Right lobe of liver (tissue), 6 donors: ENCODE results near the gene TNFRSF14. TPM values are rescaled to one million over a fixed set of nuclear protein-coding genes. Genes with fewer than 3 reads are reported as not detected.

Experiments used
- ATAC-seq, 4 donors: fragments of 200-7000 bp; cut with Tn5 transposase; one replicate each; pipeline ENCODE4 v1.9.1; 2020; ENCODE audit warnings: mild to moderate bottlenecking in 4 of 4, moderate library complexity in 4 of 4
- DNase-seq, 3 donors: peaks; one replicate each; pipeline ENCODE4 v3.0.0-alpha.2; 2020
- H3K27ac ChIP-seq, 3 donors: fragments of 200-600 bp; one replicate each; pipeline ENCODE4 v1.8.0; 2022
- H3K27me3 ChIP-seq, 2 donors: fragments of 200-600 bp; one replicate each; pipeline ENCODE4 v1.8.0; 2022
- H3K36me3 ChIP-seq, 4 donors: fragments of 200-600 bp; sonication (generic) in 1 of 4; one replicate each; pipeline versions ENCODE4 v1.5.1 to v1.8.0; 2017 to 2022; ENCODE audit warnings: control low read depth in 1 of 4
- H3K4me1 ChIP-seq, 4 donors: fragments of 200-600 bp; sonication (generic) in 1 of 4; one replicate each; pipeline versions ENCODE4 v1.5.1 to v1.8.0; 2017 to 2022; ENCODE audit warnings: control low read depth in 1 of 4
- H3K4me3 ChIP-seq, 3 donors: fragments of 200-600 bp; one replicate each; pipeline ENCODE4 v1.8.0; 2022
- H3K9me3 ChIP-seq, 4 donors: fragments of 200-600 bp; sonication (generic) in 1 of 4; one replicate each; pipeline versions ENCODE4 v1.5.1 to v1.8.0; 2017 to 2022; ENCODE audit warnings: control low read depth in 1 of 4
- POLR2A ChIP-seq: fragments of 450-650 bp; IDR thresholded peaks from one replicate; pipeline ENCODE4 v1.6.1; 2017; ENCODE audit warnings: antibody characterized with exemption, mild to moderate bottlenecking
- WGBS: methylation state at CpG from one replicate; pipeline ENCODE4 v1.1.6; 2018; ENCODE audit warnings: low coverage, low lambda C conversion rate; ENCODE audit not compliant: insufficient coverage; ENCODE audit errors: missing lambda C conversion rate; 5-methylcytosine and 5-hydroxymethylcytosine counted together
- intact Hi-C, 2 donors: fragments of 100-400 bp; cut with DNase I; formaldehyde crosslinking; loops; one replicate each; pipeline versions ENCODE4 v1.11.2 to v1.14.1; 2022
- total RNA-seq, 6 experiments: library from RNA; depleted of rRNA in 2 of 6; stranded (reverse); fragments of >200 nt in 2 of 6; fragmentation: NEBNext Ultra II Directional in 3 of 6; extraction: Animal tissue kit (Norgen Biotek cat#: 25700) in 3 of 6; gene quantifications; one replicate each; pipeline versions ENCODE4 v1.1.0 to v1.2.4, GENCODE V29; 2016 to 2023
- TF ChIP-seq, protein P1 (sequence below), 4 donors: fragments of 200-600 bp in 3 of 4; fragments of 450-650 bp in 1 of 4; IDR thresholded peaks; one replicate each; pipeline versions ENCODE4 v1.5.1 to v1.8.0; 2016 to 2022; ENCODE audit warnings: antibody characterized with exemption in 4 of 4, mild to moderate bottlenecking in 2 of 4
- donor health status: DM: no; HTN: yes; CAD: no.
- donor health status: DM: no; HTN: no; CAD: no.
- donor health status: DM: no; HTN: no; CAD: no.
- donor health status: DM: no; HTN: yes; CAD: no.
- donor health status: DM: no; HTN: yes; CAD: no.

Gene TNFRSF14
- total RNA-seq, 6 experiments from 2014 or later: 31.0 to 54.8 (median 41.1) TPM

DNA sequence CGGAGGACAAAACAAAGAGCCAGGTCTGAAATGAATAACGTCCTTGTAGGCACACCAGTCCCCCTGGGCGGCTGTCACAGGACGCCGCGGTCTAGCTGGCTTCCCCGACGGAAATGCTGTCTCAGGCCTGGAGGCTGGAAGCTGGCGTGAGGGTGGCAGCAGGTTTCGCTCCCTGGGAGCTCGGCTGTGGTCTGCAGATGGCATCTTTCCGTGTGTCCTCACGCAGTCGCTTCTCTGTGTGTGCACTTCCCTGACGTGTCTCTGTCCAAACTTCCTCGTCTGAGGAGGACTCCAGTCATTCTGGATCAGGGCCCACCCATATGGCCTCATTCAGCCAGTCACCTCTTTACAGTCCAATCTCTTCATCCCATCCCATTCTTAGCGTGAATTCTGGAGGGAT lies 14.2 kb downstream of the TNFRSF14 start:
- 68% methylated on average over 4 of the region's 17 CpGs for WGBS
- DNase-seq: no peak
- intact Hi-C loops: no loop called here

DNA sequence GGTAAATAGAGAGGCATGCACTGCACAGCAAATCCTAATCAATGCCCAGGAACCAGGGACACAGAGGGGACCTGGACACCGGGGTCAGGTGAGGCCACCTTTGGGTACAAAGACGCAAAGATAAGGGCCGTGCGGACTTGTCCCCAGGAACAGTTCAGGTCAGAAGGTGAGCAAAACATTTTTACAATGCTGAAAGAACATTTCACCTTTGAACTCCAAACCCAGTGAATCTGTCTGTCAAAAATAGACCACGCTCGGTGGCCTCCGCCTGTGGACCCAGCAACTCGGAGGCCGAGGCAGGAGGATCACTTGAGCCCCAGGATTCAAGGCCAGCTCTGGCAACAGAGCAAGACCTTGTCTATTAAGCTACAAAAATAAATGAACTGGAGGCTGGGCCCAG lies 15.2 kb downstream of the TNFRSF14 start:
- intact Hi-C loops: no loop called here
- 38% methylated on average over 4 of the region's 9 CpGs for WGBS
- DNase-seq (no peak), ATAC-seq (no peak)
- H3K4me3 ChIP-seq: no peak overlapping the region
- no peaks in the 10 kb centered on the region for H3K27me3 ChIP-seq
- H3K27ac ChIP-seq: no peak overlapping the region
- no peaks in the 10 kb centered on the region for H3K36me3 ChIP-seq
- TF ChIP-seq, protein P1, sequence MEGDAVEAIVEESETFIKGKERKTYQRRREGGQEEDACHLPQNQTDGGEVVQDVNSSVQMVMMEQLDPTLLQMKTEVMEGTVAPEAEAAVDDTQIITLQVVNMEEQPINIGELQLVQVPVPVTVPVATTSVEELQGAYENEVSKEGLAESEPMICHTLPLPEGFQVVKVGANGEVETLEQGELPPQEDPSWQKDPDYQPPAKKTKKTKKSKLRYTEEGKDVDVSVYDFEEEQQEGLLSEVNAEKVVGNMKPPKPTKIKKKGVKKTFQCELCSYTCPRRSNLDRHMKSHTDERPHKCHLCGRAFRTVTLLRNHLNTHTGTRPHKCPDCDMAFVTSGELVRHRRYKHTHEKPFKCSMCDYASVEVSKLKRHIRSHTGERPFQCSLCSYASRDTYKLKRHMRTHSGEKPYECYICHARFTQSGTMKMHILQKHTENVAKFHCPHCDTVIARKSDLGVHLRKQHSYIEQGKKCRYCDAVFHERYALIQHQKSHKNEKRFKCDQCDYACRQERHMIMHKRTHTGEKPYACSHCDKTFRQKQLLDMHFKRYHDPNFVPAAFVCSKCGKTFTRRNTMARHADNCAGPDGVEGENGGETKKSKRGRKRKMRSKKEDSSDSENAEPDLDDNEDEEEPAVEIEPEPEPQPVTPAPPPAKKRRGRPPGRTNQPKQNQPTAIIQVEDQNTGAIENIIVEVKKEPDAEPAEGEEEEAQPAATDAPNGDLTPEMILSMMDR (IDR thresholded peaks at IDR 0.05): no peak
- no peak for TF ChIP-seq POLR2A
- H3K9me3 ChIP-seq: peaks cover 0 to 8% (median 0%) of the 10 kb centered on the region in 4 donors
- peaks cover 0 to 9% (median 2%) of the 10 kb centered on the region in 4 donors for H3K4me1 ChIP-seq

More for the DNA sequence above, 14.2 kb downstream of the TNFRSF14 start:
- ATAC-seq: no peak
- H3K4me3 ChIP-seq: no peak overlapping the region
- H3K27ac ChIP-seq: no peak overlapping the region
- H3K27me3 ChIP-seq: no peaks in the 10 kb centered on the region
- no peaks in the 10 kb centered on the region for H3K36me3 ChIP-seq
- no peak for TF ChIP-seq POLR2A
- TF ChIP-seq, protein P1 (IDR thresholded peaks at IDR 0.05): no peak
- peaks cover 0 to under 1% (median 0%) of the 10 kb centered on the region in 4 donors for H3K4me1 ChIP-seq
- H3K9me3 ChIP-seq: peaks cover 0 to 8% (median 0%) of the 10 kb centered on the region in 4 donors

DNA sequence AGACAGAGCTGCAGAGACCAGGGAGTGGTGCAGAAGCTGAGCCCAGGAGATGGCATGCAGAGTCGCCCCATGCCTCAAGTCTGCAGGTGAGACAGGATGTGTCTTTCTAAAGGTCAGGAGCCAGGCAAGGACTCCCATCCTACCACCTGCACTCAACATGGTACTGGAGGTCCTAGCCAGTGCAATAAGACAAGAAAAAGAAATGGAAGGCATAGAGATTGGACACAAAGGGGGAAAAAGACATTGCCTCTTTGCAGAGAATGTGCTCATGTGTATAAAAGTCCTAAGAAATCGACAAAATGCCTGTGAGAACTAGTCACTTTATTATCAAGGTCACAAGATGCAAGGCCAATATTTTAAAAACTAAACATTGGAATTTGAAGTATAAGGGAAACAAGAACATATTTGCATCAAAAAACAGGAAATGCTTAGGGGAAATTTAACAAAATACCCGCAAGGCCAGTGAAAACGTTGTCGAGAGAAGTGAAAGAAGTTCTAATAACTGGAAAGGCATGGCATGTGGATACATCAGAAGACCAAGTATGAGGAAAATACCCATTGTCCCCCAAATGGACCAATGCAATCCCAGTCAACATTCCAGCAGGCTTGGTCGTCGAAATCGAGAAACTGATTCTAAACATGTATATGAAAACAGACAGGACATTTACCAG lies 17.2 kb downstream of the TNFRSF14 start:
- Histone ChIP-seq H3K4me3 (no peak overlapping the region), H3K4me1 (peaks cover 0 to 19% (median 11%) of the 10 kb centered on the region in 4 donors), H3K27me3 (no peaks in the 10 kb centered on the region), H3K36me3 (no peaks in the 10 kb centered on the region), H3K27ac (no peak overlapping the region), H3K9me3 (peaks cover 0 to 8% (median 0%) of the 10 kb centered on the region in 4 donors)
- WGBS: 83% methylated on average over 8 of the region's 8 CpGs
- ATAC-seq: no peak
- intact Hi-C loops: no loop called here
- no peak for DNase-seq
- TF ChIP-seq, protein P1 (IDR thresholded peaks at IDR 0.05): no peak
- TF ChIP-seq POLR2A: no peak

DNA sequence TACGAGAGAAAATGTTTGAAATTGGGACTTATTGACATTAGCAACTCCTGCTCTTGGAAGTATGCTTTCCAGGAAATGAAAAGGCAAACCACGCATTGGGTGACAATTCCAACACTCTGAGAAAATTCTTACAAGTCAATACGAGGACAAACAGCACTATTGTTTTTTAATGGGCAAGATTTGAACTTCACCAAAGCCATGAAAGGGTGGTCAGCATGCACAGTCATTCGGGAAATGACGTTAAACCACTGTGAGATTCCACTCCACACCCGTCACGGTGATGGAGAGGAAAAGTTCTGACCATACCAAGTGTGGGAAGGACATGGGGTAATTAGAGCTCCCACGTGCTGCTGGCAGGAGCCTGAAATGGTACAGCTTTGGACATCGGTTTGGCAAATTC lies 18.2 kb downstream of the TNFRSF14 start:
- Histone ChIP-seq H3K27ac (no peak overlapping the region), H3K4me3 (no peak overlapping the region), H3K9me3 (peaks cover 0 to 8% (median 0%) of the 10 kb centered on the region in 4 donors), H3K27me3 (no peaks in the 10 kb centered on the region), H3K36me3 (no peaks in the 10 kb centered on the region), H3K4me1 (peaks cover 0 to 23% (median 11%) of the 10 kb centered on the region in 4 donors)
- DNase-seq (no peak), ATAC-seq (no peak)
- intact Hi-C loops: no loop called here
- 79% methylated on average over 8 of the region's 9 CpGs for WGBS
- TF ChIP-seq, protein P1 (IDR thresholded peaks at IDR 0.05): no peak
- no peak for TF ChIP-seq POLR2A
